ENCODE results near the gene ATXN7.

The ATXN7 gene

GRCh38 chr3:63976161-63976871, 112.6 kb downstream of the ATXN7 start:
- H3K4me3 ChIP-seq (ENCODE audit: low read length) = peak overlapping the region; percentile 26
- peak; percentile 97 for DNase-seq (ENCODE audit: low read depth)
- TF ChIP-seq CTCF (conservative IDR thresholded peaks at IDR 0.05; ENCODE audit: low read length) = no peak; the same call in 1 of the 2 replicates

GRCh38 chr3:63976872-63977200, 113.2 kb downstream of the ATXN7 start:
- TF ChIP-seq CTCF (conservative IDR thresholded peaks at IDR 0.05; ENCODE audit: low read length) = no peak
- no peak overlapping the region for H3K4me3 ChIP-seq (ENCODE audit: low read length)
- no peak for DNase-seq (ENCODE audit: low read depth)

GRCh38 chr3:63977893-63978292, 114.2 kb downstream of the ATXN7 start:
- DNase-seq (ENCODE audit: low read depth) = no peak
- TF ChIP-seq CTCF (conservative IDR thresholded peaks at IDR 0.05; ENCODE audit: low read length) = no peak
- no peak overlapping the region for H3K4me3 ChIP-seq (ENCODE audit: low read length)

- DNase-seq (ENCODE audit: low read depth) = peak; percentile 25
- no peak for TF ChIP-seq CTCF (conservative IDR thresholded peaks at IDR 0.05; ENCODE audit: low read length)
- no peak overlapping the region for H3K4me3 ChIP-seq (ENCODE audit: low read length)
These were observed 115.6 kb downstream of the ATXN7 start for GRCh38 chr3:63979093-63979885.

- no peak overlapping the region for H3K4me3 ChIP-seq (ENCODE audit: low read length)
- no peak for TF ChIP-seq CTCF (conservative IDR thresholded peaks at IDR 0.05; ENCODE audit: low read length)
- no peak for DNase-seq (ENCODE audit: low read depth)
These were observed 116.4 kb downstream of the ATXN7 start for GRCh38 chr3:63980019-63980418.

- DNase-seq (ENCODE audit: low read depth) = no peak
- no peak overlapping the region for H3K4me3 ChIP-seq (ENCODE audit: low read length)
- TF ChIP-seq CTCF (conservative IDR thresholded peaks at IDR 0.05; ENCODE audit: low read length) = no peak
These were observed 117.3 kb downstream of the ATXN7 start for GRCh38 chr3:63980830-63981498.

Measured in AG10803 (cell line).